Neural cell (in vitro differentiated cells): ENCODE measurements around the gene PDE4D.

Experiments
- EP300 ChIP-seq: fragments of 450-650 bp; conservative IDR thresholded peaks from 2 replicates; pipeline ENCODE4 v1.6.1; 2014; ENCODE audit warnings: antibody characterized with exemption, mild to moderate bottlenecking, moderate library complexity; ENCODE audit not compliant: poor library complexity, severe bottlenecking
- EZH2 ChIP-seq: fragments of 200-600, 300-800 bp; shearing (Covaris generic), sonication (generic); IDR thresholded peaks from 2 replicates; pipeline ENCODE4 v1.6.1; 2014; ENCODE audit warnings: antibody characterized with exemption, low read length, borderline replicate concordance, mild to moderate bottlenecking; ENCODE audit not compliant: insufficient read depth, poor library complexity, severe bottlenecking
- MXI1 ChIP-seq: fragments of 450-650 bp; conservative IDR thresholded peaks from 2 replicates; pipeline ENCODE4 v1.6.1; 2014; ENCODE audit warnings: antibody characterized with exemption, mild to moderate bottlenecking; ENCODE audit not compliant: poor library complexity, severe bottlenecking
- POLR2AphosphoS5 ChIP-seq: IDR thresholded peaks from 2 replicates; pipeline ENCODE4 v1.6.1; 2012
- RAD21 ChIP-seq: fragments of 450-650 bp; conservative IDR thresholded peaks from 2 replicates; pipeline ENCODE4 v1.6.1; 2014; ENCODE audit warnings: antibody characterized with exemption, mild to moderate bottlenecking, moderate library complexity
- SMC3 ChIP-seq: fragments of 450-650 bp; conservative IDR thresholded peaks from 2 replicates; pipeline ENCODE4 v1.6.1; 2014; ENCODE audit warnings: antibody characterized with exemption, mild to moderate bottlenecking, moderate library complexity; ENCODE audit not compliant: poor library complexity
- TAF1 ChIP-seq: IDR thresholded peaks from 2 replicates; pipeline ENCODE4 v1.6.1; 2012; ENCODE audit warnings: low read depth
- TF ChIP-seq, protein P1 (sequence below): fragments of 450-650 bp; IDR thresholded peaks from 2 replicates; pipeline ENCODE4 v1.5.1; 2014; ENCODE audit warnings: antibody characterized with exemption, mild to moderate bottlenecking, moderate library complexity; ENCODE audit not compliant: poor library complexity, severe bottlenecking
- TF ChIP-seq, protein P2 (sequence below): IDR thresholded peaks from 2 replicates; pipeline ENCODE4 v1.6.1; 2012; ENCODE audit warnings: borderline replicate concordance

DNA sequence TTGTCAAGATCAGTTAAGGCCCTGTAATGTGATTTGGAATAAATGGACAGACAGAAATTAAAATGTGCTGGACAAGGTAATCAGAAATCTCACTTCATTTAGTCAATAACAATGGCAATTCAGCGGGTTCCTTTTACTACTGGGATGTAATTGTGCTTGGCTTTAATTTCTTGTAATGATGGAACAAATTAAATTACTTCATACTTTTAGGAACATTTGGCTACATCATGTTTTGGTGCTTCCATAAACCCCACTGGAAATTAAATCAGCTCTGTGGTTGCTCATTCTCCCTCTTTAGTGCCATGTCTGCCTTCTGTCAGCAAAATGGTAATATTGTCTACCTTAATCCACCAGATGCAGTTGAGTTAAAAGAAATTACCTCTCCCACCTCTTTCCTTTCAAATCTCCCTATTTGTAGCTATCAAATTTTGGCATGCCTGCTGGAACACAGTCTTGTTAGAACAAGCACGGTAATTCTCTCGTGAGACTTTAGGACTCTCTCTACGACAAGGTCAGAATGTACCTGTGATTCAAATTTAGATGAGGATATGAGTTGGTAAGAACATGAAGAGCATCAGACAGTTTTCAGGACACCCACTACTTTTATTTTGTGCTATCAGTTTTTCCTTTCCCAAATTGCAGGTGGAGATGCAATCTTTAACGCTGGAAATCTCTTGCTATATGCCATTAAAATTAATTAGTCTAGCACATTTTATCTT, 834.4 kb downstream of the PDE4D start:
- TF ChIP-seq RAD21 (no peak), EZH2 (no peak), POLR2AphosphoS5 (no peak), EP300 (no peak), MXI1 (no peak), TAF1 (no peak), SMC3 (no peak)
- TF ChIP-seq, protein P1, sequence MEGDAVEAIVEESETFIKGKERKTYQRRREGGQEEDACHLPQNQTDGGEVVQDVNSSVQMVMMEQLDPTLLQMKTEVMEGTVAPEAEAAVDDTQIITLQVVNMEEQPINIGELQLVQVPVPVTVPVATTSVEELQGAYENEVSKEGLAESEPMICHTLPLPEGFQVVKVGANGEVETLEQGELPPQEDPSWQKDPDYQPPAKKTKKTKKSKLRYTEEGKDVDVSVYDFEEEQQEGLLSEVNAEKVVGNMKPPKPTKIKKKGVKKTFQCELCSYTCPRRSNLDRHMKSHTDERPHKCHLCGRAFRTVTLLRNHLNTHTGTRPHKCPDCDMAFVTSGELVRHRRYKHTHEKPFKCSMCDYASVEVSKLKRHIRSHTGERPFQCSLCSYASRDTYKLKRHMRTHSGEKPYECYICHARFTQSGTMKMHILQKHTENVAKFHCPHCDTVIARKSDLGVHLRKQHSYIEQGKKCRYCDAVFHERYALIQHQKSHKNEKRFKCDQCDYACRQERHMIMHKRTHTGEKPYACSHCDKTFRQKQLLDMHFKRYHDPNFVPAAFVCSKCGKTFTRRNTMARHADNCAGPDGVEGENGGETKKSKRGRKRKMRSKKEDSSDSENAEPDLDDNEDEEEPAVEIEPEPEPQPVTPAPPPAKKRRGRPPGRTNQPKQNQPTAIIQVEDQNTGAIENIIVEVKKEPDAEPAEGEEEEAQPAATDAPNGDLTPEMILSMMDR = no peak
- TF ChIP-seq, protein P2, sequence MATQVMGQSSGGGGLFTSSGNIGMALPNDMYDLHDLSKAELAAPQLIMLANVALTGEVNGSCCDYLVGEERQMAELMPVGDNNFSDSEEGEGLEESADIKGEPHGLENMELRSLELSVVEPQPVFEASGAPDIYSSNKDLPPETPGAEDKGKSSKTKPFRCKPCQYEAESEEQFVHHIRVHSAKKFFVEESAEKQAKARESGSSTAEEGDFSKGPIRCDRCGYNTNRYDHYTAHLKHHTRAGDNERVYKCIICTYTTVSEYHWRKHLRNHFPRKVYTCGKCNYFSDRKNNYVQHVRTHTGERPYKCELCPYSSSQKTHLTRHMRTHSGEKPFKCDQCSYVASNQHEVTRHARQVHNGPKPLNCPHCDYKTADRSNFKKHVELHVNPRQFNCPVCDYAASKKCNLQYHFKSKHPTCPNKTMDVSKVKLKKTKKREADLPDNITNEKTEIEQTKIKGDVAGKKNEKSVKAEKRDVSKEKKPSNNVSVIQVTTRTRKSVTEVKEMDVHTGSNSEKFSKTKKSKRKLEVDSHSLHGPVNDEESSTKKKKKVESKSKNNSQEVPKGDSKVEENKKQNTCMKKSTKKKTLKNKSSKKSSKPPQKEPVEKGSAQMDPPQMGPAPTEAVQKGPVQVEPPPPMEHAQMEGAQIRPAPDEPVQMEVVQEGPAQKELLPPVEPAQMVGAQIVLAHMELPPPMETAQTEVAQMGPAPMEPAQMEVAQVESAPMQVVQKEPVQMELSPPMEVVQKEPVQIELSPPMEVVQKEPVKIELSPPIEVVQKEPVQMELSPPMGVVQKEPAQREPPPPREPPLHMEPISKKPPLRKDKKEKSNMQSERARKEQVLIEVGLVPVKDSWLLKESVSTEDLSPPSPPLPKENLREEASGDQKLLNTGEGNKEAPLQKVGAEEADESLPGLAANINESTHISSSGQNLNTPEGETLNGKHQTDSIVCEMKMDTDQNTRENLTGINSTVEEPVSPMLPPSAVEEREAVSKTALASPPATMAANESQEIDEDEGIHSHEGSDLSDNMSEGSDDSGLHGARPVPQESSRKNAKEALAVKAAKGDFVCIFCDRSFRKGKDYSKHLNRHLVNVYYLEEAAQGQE = no peak
